ENCODE results near the gene TAOK3. TPM values are rescaled to one million over a fixed set of nuclear protein-coding genes. Genes with fewer than 3 reads are reported as not detected.

Gene TAOK3
- total and polyA plus RNA-seq, 2 of the 8 experiments (the other 6 are each of a cell fraction or from before 2014, with no cell fraction given), result 5.2 to 9.3 TPM

- H4K5ac ChIP-seq (ENCODE audit: insufficient read length, low read depth, low read length), result no peak overlapping the region
- no peak overlapping the region for H2BK120ac ChIP-seq (replicated peaks; ENCODE audit: low read depth, low read length)
- WGBS, 2 experiments (ENCODE audit: extremely low coverage in 1 of 2, insufficient coverage in 1 of 2, insufficient read length in 1 of 2, insufficient replicate concordance in 2 of 2, low coverage in 1 of 2, low lambda C conversion rate in 2 of 2, missing lambda C conversion rate in 1 of 2), result 82% methylated on average over 3 of the region's 3 CpGs; no CpG with 5 or more reads in 1 of the 2 experiments
- H3K4me1 ChIP-seq (replicated peaks in 1 of 4; ENCODE audit: control insufficient read depth in 3 of 4, insufficient read depth in 4 of 4, low read length in 3 of 4), result peaks cover 0 to 3% (median 0%) of the 10 kb centered on the region in 4 experiments; a peak in 1 of 7 replicates
- H3K36me3 ChIP-seq (ENCODE audit: control insufficient read depth in 2 of 4, insufficient read depth in 4 of 4, low read length in 3 of 4), result no peaks in the 10 kb centered on the region
- no peaks in the 10 kb centered on the region for H3K9me3 ChIP-seq (ENCODE audit: insufficient read depth in 2 of 2, low read depth in 1 of 2, low read length in 1 of 2)
- H3K27ac ChIP-seq (ENCODE audit: low read depth, low read length), result no peak overlapping the region
- no peak overlapping the region for H2AFZ ChIP-seq (ENCODE audit: low read length)
- H4K20me1 ChIP-seq (replicated peaks in 1 of 2; ENCODE audit: control insufficient read depth in 1 of 2, insufficient read depth in 2 of 2, low read length in 2 of 2), result peaks cover 0 to 1% of the 10 kb centered on the region in 2 experiments
- no peak overlapping the region for H2BK12ac ChIP-seq (ENCODE audit: low read depth, low read length)
- no peak overlapping the region for H2BK20ac ChIP-seq (ENCODE audit: low read length)
- H3K18ac ChIP-seq (ENCODE audit: extremely low read depth, low read length), result no peak overlapping the region
- H2AK5ac ChIP-seq (ENCODE audit: low read depth, low read length), result no peak overlapping the region
- FAIRE-seq (no peak), DNase-seq (ENCODE audit: low read depth in 1 of 2, low spot score in 2 of 2) (no peak)
- H3K79me2 ChIP-seq (ENCODE audit: control insufficient read depth in 1 of 2, insufficient read depth in 2 of 2, low read length in 2 of 2), result no peaks in the 10 kb centered on the region
- no peaks in the 10 kb centered on the region for H3K27me3 ChIP-seq (replicated peaks in 1 of 4; ENCODE audit: control insufficient read depth in 3 of 4, extremely low read depth in 1 of 4, insufficient read depth in 3 of 4, low read length in 3 of 4)
- no peak overlapping the region for H3K9ac ChIP-seq (replicated peaks in 1 of 4; ENCODE audit: extremely low read depth in 1 of 4, low read depth in 3 of 4, low read length in 3 of 4)
- H3K4ac ChIP-seq (replicated peaks; ENCODE audit: insufficient read length, low read depth, low read length), result no peak overlapping the region
- no peak overlapping the region for H3K56ac ChIP-seq (replicated peaks; ENCODE audit: insufficient read length, low read depth, low read length)
- H2BK15ac ChIP-seq (ENCODE audit: low read length), result no peak overlapping the region
- no peak overlapping the region for H4K91ac ChIP-seq (replicated peaks; ENCODE audit: insufficient read length, low read length)
- no peak overlapping the region for H3K23ac ChIP-seq (ENCODE audit: insufficient read length)
- no peak overlapping the region for H3K4me3 ChIP-seq (ENCODE audit: extremely low read depth in 1 of 4, insufficient read depth in 2 of 4, low read depth in 3 of 4, low read length in 4 of 4)
- ChIA-PET POLR2A (ENCODE audit: partially characterized antibody) (interaction anchor here (0.6 to 1.6 kb wide), 2 partner anchors 9 to 215 kb away, joined by 3 to 4 read pairs; no protein-coding TSS in a partner anchor), CTCF (ENCODE audit: partially characterized antibody) (interaction anchor here (0.7 to 3.4 kb wide), 6 partner anchors 14 to 216 kb away, joined by 3 to 11 read pairs (median 4); partner anchors contain the start of gene SUDS3)
- H4K8ac ChIP-seq (ENCODE audit: extremely low read depth, insufficient read depth, low read length), result no peak overlapping the region
- no peak overlapping the region for H3K4me2 ChIP-seq (ENCODE audit: insufficient read depth in 1 of 2, low read depth in 2 of 2, low read length in 2 of 2)
- H3K14ac ChIP-seq (ENCODE audit: insufficient read length), result no peak overlapping the region
- H3K23me2 ChIP-seq (ENCODE audit: low read depth, low read length), result no peaks in the 10 kb centered on the region; the same call in 1 of the 2 replicates
- H2BK5ac ChIP-seq (ENCODE audit: low read depth, low read length), result no peak overlapping the region
- no peaks in the 10 kb centered on the region; the same call in 1 of the 2 replicates for H3K79me1 ChIP-seq (ENCODE audit: low read depth, low read length)
- TF ChIP-seq JUN (IDR thresholded peaks at IDR 0.05; ENCODE audit: low read depth, low read length), result no peak
- no peak for TF ChIP-seq BRCA1 (IDR thresholded peaks at IDR 0.05; ENCODE audit: low read depth, low read length)
- no peak for TF ChIP-seq CREB1 (IDR thresholded peaks at IDR 0.05)
- TF ChIP-seq CEBPB (IDR thresholded peaks at IDR 0.05; ENCODE audit: low read depth, low read length), result no peak
- TF ChIP-seq BCL11A (IDR thresholded peaks at IDR 0.05; ENCODE audit: low read depth in 2 of 2, low read length in 2 of 2), result no peak
- TF ChIP-seq TCF12 (IDR thresholded peaks at IDR 0.05; ENCODE audit: low read depth, low read length), result no peak
- TF ChIP-seq KDM1A (IDR thresholded peaks at IDR 0.05; ENCODE audit: borderline replicate concordance, low read length), result no peak
- TF ChIP-seq FOSL1 (IDR thresholded peaks at IDR 0.05; ENCODE audit: insufficient read depth, low read depth, low read length), result no peak
- no peak for TF ChIP-seq GABPA (IDR thresholded peaks at IDR 0.05; ENCODE audit: borderline replicate concordance, insufficient read depth, low read length)
- TF ChIP-seq EZH2 (IDR thresholded peaks at IDR 0.05; ENCODE audit: low read depth, low read length, severe bottlenecking), result no peak
- TF ChIP-seq ATF2 (IDR thresholded peaks at IDR 0.05; ENCODE audit: low read length), result no peak
- TF ChIP-seq GTF2F1 (IDR thresholded peaks at IDR 0.05; ENCODE audit: borderline replicate concordance, low read depth, low read length), result no peak
- TF ChIP-seq EP300 (IDR thresholded peaks at IDR 0.05; ENCODE audit: borderline replicate concordance in 1 of 2, low read depth in 2 of 2, low read length in 2 of 2), result no peak
Observed at GRCh38 chr12:118160536-118160935, 212.2 kb downstream of the TAOK3 start.
